Measurements from ENCODE around the gene PLD5.

Gene PLD5

GRCh38 chr1:242043165-242043564 is 481.3 kb downstream of the PLD5 start:
- DNase-seq = no peak

GRCh38 chr1:242034392-242034791 is 490.1 kb downstream of the PLD5 start:
- no peak for DNase-seq

- no peak for DNase-seq
Measured at GRCh38 chr1:242033447-242033846, 491.1 kb downstream of the PLD5 start.
